T-cell (primary cell): ENCODE data around the gene TENM4. TPM values are rescaled to one million over a fixed set of nuclear protein-coding genes. Genes with fewer than 3 reads are reported as not detected.

Source experiments
- ATAC-seq, 4 experiments: fragments of 200-7000 bp in 3 of 4; fragments of 150-1000 bp in 1 of 4; cut with Tn5 transposase; replicated peaks in 1 of 4; 1 replicate in 3 of 4; 2 replicates in 1 of 4; pipeline ENCODE4 v1.10.0; 2021; ENCODE audit warnings: moderate library complexity in 3 of 4, mild to moderate bottlenecking in 2 of 4, moderate number of reproducible peaks in 1 of 4
- CTCF ChIA-PET, 2 donors: fragments of 300-600 bp; sonication (Branson Sonifier 250); formaldehyde crosslinking; loops; one replicate each; lab custom pipeline; 2022; ENCODE audit warnings: antibody characterized with exemption in 2 of 2; lab: Charles Lee
- POLR2A ChIA-PET, 2 donors: fragments of 300-600 bp; sonication (Branson Sonifier 250); formaldehyde crosslinking; loops; one replicate each; lab custom pipeline; 2022; ENCODE audit warnings: antibody characterized with exemption in 2 of 2; lab: Charles Lee
- DNase-seq, 35 experiments: peaks; one replicate each; pipeline versions ENCODE4 v3.0.0 to v3.0.0-alpha.2; 2013 to 2023
- H3K27ac ChIP-seq: one replicate; pipeline ENCODE4 v1.5.1; 2013; ENCODE audit warnings: low read length
- H3K27me3 ChIP-seq, 2 experiments: replicated peaks in 1 of 2; 1 replicate in 1 of 2; 2 replicates in 1 of 2; pipeline versions ENCODE4 v1.6.1 to v1.7.0; 2013; ENCODE audit warnings: low read length in 1 of 2, mixed read lengths in 1 of 2; ENCODE audit not compliant: control insufficient read depth in 2 of 2, insufficient read depth in 2 of 2; ENCODE audit errors: extremely low read depth in 1 of 2
- H3K36me3 ChIP-seq, 2 donors: 1 replicate in 1 of 2; 2 replicates in 1 of 2; pipeline versions ENCODE4 v1.6.1 to v1.7.0; 2013; ENCODE audit warnings: low read length in 1 of 2; ENCODE audit not compliant: control insufficient read depth in 2 of 2, insufficient read depth in 1 of 2; ENCODE audit errors: extremely low read depth in 1 of 2
- H3K4me1 ChIP-seq, 2 experiments: 1 replicate in 1 of 2; 2 replicates in 1 of 2; pipeline versions ENCODE4 v1.6.1 to v1.7.0; 2013; ENCODE audit warnings: low read length in 2 of 2, mixed read lengths in 1 of 2; ENCODE audit not compliant: insufficient read depth in 2 of 2, control insufficient read depth in 1 of 2; ENCODE audit errors: extremely low read depth in 1 of 2
- H3K4me3 ChIP-seq, 2 donors: 1 replicate in 1 of 2; 2 replicates in 1 of 2; pipeline versions ENCODE4 v1.5.1 to v1.7.0; 2013; ENCODE audit warnings: mild to moderate bottlenecking in 2 of 2, low read length in 1 of 2, moderate library complexity in 1 of 2; ENCODE audit not compliant: control insufficient read depth in 1 of 2; ENCODE audit errors: extremely low read depth in 1 of 2
- H3K9me3 ChIP-seq: 2 replicates; pipeline ENCODE4 v1.7.0; 2013
- H3K27ac Mint-ChIP-seq, 2 donors: one replicate each; pipeline ENCODE4 v1.8.0; 2020 to 2021; ENCODE audit warnings: mild to moderate bottlenecking in 2 of 2, mixed read lengths in 2 of 2
- H3K27me3 Mint-ChIP-seq, 2 donors: one replicate each; pipeline ENCODE4 v1.8.0; 2021 to 2022; ENCODE audit warnings: mixed read lengths in 2 of 2
- H3K36me3 Mint-ChIP-seq: one replicate; pipeline ENCODE4 v1.8.0; 2021; ENCODE audit warnings: mixed read lengths
- H3K4me1 Mint-ChIP-seq, 3 donors: one replicate each; pipeline ENCODE4 v1.8.0; 2020 to 2022; ENCODE audit warnings: mixed read lengths in 3 of 3, mild to moderate bottlenecking in 1 of 3
- H3K4me3 Mint-ChIP-seq, 3 donors: one replicate each; pipeline ENCODE4 v1.8.0; 2020 to 2022; ENCODE audit warnings: mild to moderate bottlenecking in 3 of 3, mixed read lengths in 3 of 3, moderate library complexity in 3 of 3
- H3K9me3 Mint-ChIP-seq, 3 donors: one replicate each; pipeline ENCODE4 v1.8.0; 2020 to 2022; ENCODE audit warnings: mixed read lengths in 3 of 3
- WGBS: methylation state at CpG from one replicate; pipeline ENCODE4 v1.1.5; 2013; ENCODE audit warnings: missing lambda C conversion rate; ENCODE audit not compliant: insufficient coverage; 5-methylcytosine and 5-hydroxymethylcytosine counted together
- total RNA-seq, 35 experiments: library from RNA in 6 of 35; stranded (reverse) in 6 of 35; fragments of 120-200 nt in 1 of 35; gene quantifications; one replicate each; pipeline versions ENCODE4 v1.2.1 to v1.2.4 and lab custom pipeline; 2013 to 2026

The TENM4 gene
- total RNA-seq, 5 donors from 2014 or later (not counting 1 experiment from before 2014, with no cell fraction given), result 0.03 to 0.35 (median 0.03) TPM; not detected in 2

DNA sequence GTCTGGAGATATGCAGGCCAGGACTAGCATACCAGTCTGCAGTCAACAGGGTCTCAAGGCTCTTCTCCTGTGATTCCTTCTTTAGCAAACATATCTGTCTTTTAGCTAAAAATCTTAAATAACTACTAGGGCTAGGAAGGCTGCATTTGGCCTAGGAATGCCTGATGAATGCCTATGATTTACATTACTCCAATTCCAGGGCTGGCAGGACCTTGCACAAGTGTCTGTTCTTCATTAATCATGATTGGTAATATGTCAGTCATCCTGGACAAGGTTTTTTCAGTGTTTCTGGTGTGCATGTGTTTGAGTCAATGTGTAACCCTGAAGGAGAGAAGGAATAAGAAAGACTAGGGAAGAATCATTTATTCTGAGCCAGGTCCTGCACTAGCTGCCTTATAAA is 585.7 kb downstream of the TENM4 start:
- ChIA-PET POLR2A (interaction anchor here in 1 of 2 donors (0.7 kb wide), 1 partner anchor 1911 kb away, joined by 3 read pairs; no protein-coding TSS in a partner anchor), CTCF (no interaction called here)
- Mint-ChIP-seq H3K4me3 (no peak overlapping the region), H3K27ac (no peak overlapping the region), H3K4me1 (no peaks in the 10 kb centered on the region), H3K9me3 (peaks cover 0 to under 1% (median 0%) of the 10 kb centered on the region in 3 donors), H3K36me3 (no peaks in the 10 kb centered on the region), H3K27me3 (peaks cover 4% of the 10 kb centered on the region in 2 donors)
- DNase-seq (no peak), ATAC-seq (no peak)
- Histone ChIP-seq H3K9me3 (no peaks in the 10 kb centered on the region), H3K4me1 (no peaks in the 10 kb centered on the region), H3K27ac (no peak overlapping the region), H3K27me3 (peaks cover 0 to 7% of the 10 kb centered on the region in 2 experiments), H3K36me3 (no peaks in the 10 kb centered on the region), H3K4me3 (no peak overlapping the region)

DNA sequence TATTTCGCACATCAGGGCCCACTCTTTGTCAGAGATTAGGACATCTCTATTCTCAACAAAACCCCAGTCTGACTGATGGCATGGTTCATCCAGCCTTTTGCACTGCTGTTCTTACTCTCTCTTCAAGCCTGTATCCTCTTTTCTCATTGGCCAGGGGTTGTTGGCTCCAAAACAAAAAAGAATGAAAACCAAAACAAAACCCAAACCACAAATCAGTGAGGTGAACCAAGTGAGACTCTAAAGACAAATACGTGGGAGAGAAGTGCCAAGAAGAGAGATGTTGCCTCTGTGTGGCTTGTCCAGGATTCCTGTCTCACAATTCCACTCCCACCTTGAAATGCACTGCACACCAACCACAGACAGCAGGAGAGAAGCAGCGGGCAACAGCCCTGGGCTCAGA is 587.3 kb downstream of the TENM4 start:
- no peak overlapping the region for H3K27ac Mint-ChIP-seq
- peaks cover 0 to 7% of the 10 kb centered on the region in 2 experiments for H3K27me3 ChIP-seq
- H3K4me3 Mint-ChIP-seq, result no peak overlapping the region
- 69% methylated on average over 2 of the region's 3 CpGs for WGBS
- H3K4me1 ChIP-seq, result no peaks in the 10 kb centered on the region
- H3K9me3 ChIP-seq, result no peaks in the 10 kb centered on the region
- no peaks in the 10 kb centered on the region for H3K36me3 ChIP-seq
- ChIA-PET POLR2A (no interaction called here), CTCF (no interaction called here)
- H3K9me3 Mint-ChIP-seq, result no peaks in the 10 kb centered on the region
- H3K36me3 Mint-ChIP-seq, result no peaks in the 10 kb centered on the region
- H3K27ac ChIP-seq, result no peak overlapping the region
- no peaks in the 10 kb centered on the region for H3K4me1 Mint-ChIP-seq
- H3K4me3 ChIP-seq, result no peak overlapping the region
- no peak for ATAC-seq
- H3K27me3 Mint-ChIP-seq, result peaks cover 4 to 9% of the 10 kb centered on the region in 2 donors
- no peak for DNase-seq

DNA sequence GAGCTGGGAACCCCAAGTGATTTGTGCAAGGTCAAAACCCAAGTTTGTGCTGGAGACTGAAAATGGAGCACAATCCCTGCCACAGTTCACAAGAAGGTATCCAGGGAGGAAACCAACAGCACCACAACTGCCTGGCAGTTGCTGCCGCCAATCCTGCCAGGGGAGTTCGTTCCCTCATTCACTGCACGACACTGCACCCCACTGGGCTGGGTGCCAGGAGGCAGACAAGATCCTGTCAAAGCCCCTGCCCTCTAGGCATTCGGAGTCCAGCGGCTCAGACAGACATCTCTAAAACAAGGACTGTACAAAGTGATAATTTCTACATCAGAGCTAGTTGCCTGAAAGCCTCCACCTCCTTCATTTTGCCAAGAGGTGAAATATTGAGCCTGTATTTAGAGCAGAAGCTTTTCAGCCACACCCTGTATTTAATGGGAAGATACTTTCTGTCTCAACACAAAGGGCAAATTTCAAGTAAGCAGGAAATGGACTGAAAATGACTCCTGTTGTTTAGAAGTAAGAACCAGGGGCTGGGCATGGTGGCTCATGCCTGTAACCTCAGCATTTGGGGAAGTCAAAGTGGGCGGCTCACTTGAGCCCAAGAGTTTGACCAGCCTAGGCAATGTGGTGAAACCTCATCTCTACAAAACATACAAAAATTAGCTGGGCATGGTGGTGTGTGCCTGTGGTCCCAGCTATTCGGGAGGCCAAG is 588.8 kb downstream of the TENM4 start:
- ATAC-seq (no peak), DNase-seq (peak in 1 of 35 experiments; percentile 3)
- 45% methylated on average over 3 of the region's 7 CpGs for WGBS
- H3K9me3 ChIP-seq, result no peaks in the 10 kb centered on the region
- POLR2A ChIA-PET, result no interaction called here
- Mint-ChIP-seq H3K27ac (no peak overlapping the region), H3K36me3 (no peaks in the 10 kb centered on the region), H3K4me1 (no peaks in the 10 kb centered on the region), H3K27me3 (peaks cover 4 to 12% of the 10 kb centered on the region in 2 donors), H3K4me3 (no peak overlapping the region), H3K9me3 (no peaks in the 10 kb centered on the region)
- no peaks in the 10 kb centered on the region for H3K4me1 ChIP-seq
- CTCF ChIA-PET, result no interaction called here
- peaks cover 0 to 7% of the 10 kb centered on the region in 2 experiments for H3K27me3 ChIP-seq
- H3K27ac ChIP-seq, result no peak overlapping the region
- no peak overlapping the region for H3K4me3 ChIP-seq
- no peaks in the 10 kb centered on the region for H3K36me3 ChIP-seq

DNA sequence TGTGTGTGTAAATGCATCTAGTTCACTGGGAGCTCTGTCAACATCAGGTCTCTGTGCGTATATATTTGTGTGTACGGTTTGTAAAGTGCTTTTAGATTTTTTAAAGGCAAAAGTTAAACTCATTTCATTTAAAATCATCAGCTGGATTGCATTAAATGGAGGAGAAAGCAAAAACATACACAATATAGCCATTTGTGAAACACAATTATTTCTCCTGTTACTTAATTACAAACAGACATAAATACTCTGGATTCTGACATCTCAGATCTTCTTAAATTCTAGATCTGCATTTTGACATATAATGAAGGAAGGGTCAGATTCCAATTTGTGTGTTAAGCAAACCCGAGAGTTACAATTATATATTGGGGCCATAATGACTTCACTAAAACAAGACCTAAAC is 590.8 kb downstream of the TENM4 start:
- Histone ChIP-seq H3K4me1 (no peaks in the 10 kb centered on the region), H3K27me3 (peaks cover 0 to 7% of the 10 kb centered on the region in 2 experiments), H3K36me3 (no peaks in the 10 kb centered on the region), H3K27ac (no peak overlapping the region), H3K9me3 (no peaks in the 10 kb centered on the region), H3K4me3 (no peak overlapping the region)
- WGBS, result no CpG with 5 or more reads among the region's 3 CpGs
- Mint-ChIP-seq H3K27ac (no peak overlapping the region), H3K27me3 (peaks cover 0 to 12% of the 10 kb centered on the region in 2 donors), H3K4me3 (no peak overlapping the region), H3K4me1 (no peaks in the 10 kb centered on the region), H3K9me3 (no peaks in the 10 kb centered on the region), H3K36me3 (no peaks in the 10 kb centered on the region)
- DNase-seq (no peak), ATAC-seq (no peak)
- CTCF ChIA-PET, result no interaction called here
- POLR2A ChIA-PET, result no interaction called here

DNA sequence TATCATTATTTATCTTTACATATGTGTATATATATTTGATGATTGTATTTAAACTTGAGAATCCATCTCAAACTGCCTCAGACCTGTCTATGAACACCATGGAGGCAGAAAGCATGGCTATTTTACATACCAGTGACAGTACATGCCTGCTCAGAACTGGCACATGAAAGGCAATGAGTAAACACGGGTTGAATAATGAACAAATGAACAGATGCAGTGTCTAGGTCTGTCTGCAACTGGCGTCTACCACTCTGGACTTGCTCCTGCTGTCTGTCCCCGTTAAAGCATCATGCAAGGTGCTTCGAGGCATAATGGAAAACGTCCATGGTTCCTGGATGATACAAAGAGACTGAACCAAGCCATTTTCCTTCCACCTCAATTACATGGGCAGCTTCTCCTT is 594.6 kb downstream of the TENM4 start:
- ATAC-seq (no peak), DNase-seq (no peak)
- no peak overlapping the region for H3K4me3 ChIP-seq
- ChIA-PET CTCF (no interaction called here), POLR2A (interaction anchor here in 1 of 2 donors (0.6 kb wide), 1 partner anchor 459 kb away, joined by 3 read pairs; no protein-coding TSS in a partner anchor)
- peaks cover 12 to 22% of the 10 kb centered on the region in 2 donors for H3K27me3 Mint-ChIP-seq
- no peaks in the 10 kb centered on the region for H3K9me3 Mint-ChIP-seq
- no peak overlapping the region for H3K27ac Mint-ChIP-seq
- no peaks in the 10 kb centered on the region for H3K36me3 Mint-ChIP-seq
- no peaks in the 10 kb centered on the region for H3K9me3 ChIP-seq
- no peaks in the 10 kb centered on the region for H3K4me1 ChIP-seq
- no peak overlapping the region for H3K27ac ChIP-seq
- H3K36me3 ChIP-seq, result no peaks in the 10 kb centered on the region
- 48% methylated on average over 5 of the region's 5 CpGs for WGBS
- H3K27me3 ChIP-seq, result peaks cover 0 to 5% of the 10 kb centered on the region in 2 experiments
- no peak overlapping the region for H3K4me3 Mint-ChIP-seq
- H3K4me1 Mint-ChIP-seq, result no peaks in the 10 kb centered on the region

DNA sequence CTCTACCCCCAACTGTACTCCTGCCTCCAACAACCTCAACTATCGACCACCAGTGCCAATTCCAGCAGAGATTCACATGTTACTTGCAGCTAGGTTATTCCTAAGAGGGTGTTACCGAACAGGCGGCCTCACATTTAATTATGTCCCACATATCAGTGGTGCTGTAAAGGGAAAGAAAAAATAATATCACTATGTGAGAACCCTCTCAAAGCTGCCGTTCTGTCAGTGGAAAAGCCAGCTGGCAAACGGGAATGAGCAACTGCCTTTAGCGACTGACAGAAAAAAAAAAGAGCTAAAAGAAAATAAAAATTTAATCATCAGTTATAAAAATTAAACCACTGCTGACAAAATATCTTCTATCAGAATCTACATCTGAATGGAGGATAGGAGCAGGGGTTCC is 595.3 kb downstream of the TENM4 start:
- no peaks in the 10 kb centered on the region for H3K9me3 Mint-ChIP-seq
- no CpG with 5 or more reads among the region's 6 CpGs for WGBS
- ChIA-PET CTCF (no interaction called here), POLR2A (interaction anchor here in 1 of 2 donors (0.6 kb wide), 1 partner anchor 460 kb away, joined by 3 read pairs; no protein-coding TSS in a partner anchor)
- no peak overlapping the region for H3K4me3 Mint-ChIP-seq
- Histone ChIP-seq H3K4me1 (no peaks in the 10 kb centered on the region), H3K36me3 (no peaks in the 10 kb centered on the region), H3K9me3 (no peaks in the 10 kb centered on the region), H3K27ac (no peak overlapping the region), H3K27me3 (peaks cover 0 to 5% of the 10 kb centered on the region in 2 experiments), H3K4me3 (no peak overlapping the region)
- no peaks in the 10 kb centered on the region for H3K36me3 Mint-ChIP-seq
- H3K4me1 Mint-ChIP-seq, result no peaks in the 10 kb centered on the region
- ATAC-seq (no peak), DNase-seq (no peak)
- H3K27ac Mint-ChIP-seq, result no peak overlapping the region
- H3K27me3 Mint-ChIP-seq, result peaks cover 15 to 23% of the 10 kb centered on the region in 2 donors
